GM12878 (cell line): ENCODE results near the gene CCDC70. TPM values are rescaled to one million over a fixed set of nuclear protein-coding genes. Genes with fewer than 3 reads are reported as not detected.

Experiments used
- ATAC-seq: fragments of 200-7000 bp; cut with Tn5 transposase; 3 replicates; pipeline ENCODE4 v1.9.1; 2020; ENCODE audit warnings: mild to moderate bottlenecking, moderate library complexity
- BruUV-seq: library from RNA; stranded (reverse); fragments of 400-500 nt; replicated peaks from 2 replicates; lab custom pipeline; 2021; lab: Mats Ljungman, UMichigan
- CTCF ChIA-PET: fragments of 300-600 bp; sonication (Branson Sonifier 250); formaldehyde crosslinking; extraction: SDS; loops from one replicate; lab custom pipeline; 2021; ENCODE audit warnings: inconsistent platforms; lab: Yijun Ruan, JAX
- POLR2A ChIA-PET: fragments of 350-600 bp; formaldehyde crosslinking; extraction: SDS; loops from one replicate; lab custom pipeline; 2021; ENCODE audit warnings: inconsistent platforms; lab: Charles Lee
- RAD21 ChIA-PET: fragments of 300-600 bp; sonication (Branson Sonifier 250); formaldehyde crosslinking; loops from one replicate; lab custom pipeline; 2023; ENCODE audit warnings: antibody characterized with exemption; ENCODE audit not compliant: unreplicated experiment; lab: Charles Lee
- SMC1A ChIA-PET: fragments of 300-600 bp; sonication (Branson Sonifier 250); formaldehyde crosslinking; loops from one replicate; lab custom pipeline; 2023; ENCODE audit not compliant: unreplicated experiment, uncharacterized antibody; lab: Charles Lee
- DNase-seq: peaks from one replicate; pipeline ENCODE4 v3.0.0-alpha.2; 2011; ENCODE audit warnings: low read depth, low spot score
- FAIRE-seq: peaks from 3 replicates; lab custom pipeline; 2011; peaks lifted over from hg19 to GRCh38; lab: Jason Lieb, UNC
- H2AFZ ChIP-seq: 2 replicates; pipeline ENCODE4 v1.6.0; 2011; ENCODE audit warnings: low read depth, low read length, control low read depth; ENCODE audit not compliant: control insufficient read depth
- H3K27ac ChIP-seq: 2 replicates; pipeline ENCODE4 v1.5.1; 2011; ENCODE audit warnings: control low read depth; ENCODE audit not compliant: control insufficient read depth, insufficient read depth
- H3K27me3 ChIP-seq, 2 experiments: replicated peaks in 1 of 2; 2 replicates each; pipeline versions ENCODE4 v1.6.0 to v1.6.1; 2011; ENCODE audit warnings: low read length in 1 of 2; ENCODE audit not compliant: control insufficient read depth in 2 of 2, insufficient read depth in 2 of 2
- H3K36me3 ChIP-seq, 2 experiments: 2 replicates each; pipeline ENCODE4 v1.5.1; 2011; ENCODE audit warnings: low read length in 1 of 2; ENCODE audit not compliant: control insufficient read depth in 2 of 2, insufficient read depth in 2 of 2
- H3K4me1 ChIP-seq: 2 replicates; pipeline ENCODE4 v1.6.1; 2011; ENCODE audit warnings: mild to moderate bottlenecking, low read length, moderate library complexity, mixed read lengths; ENCODE audit not compliant: control insufficient read depth, insufficient read depth
- H3K4me2 ChIP-seq: 2 replicates; pipeline ENCODE4 v1.6.0; 2011; ENCODE audit warnings: control low read depth; ENCODE audit not compliant: control insufficient read depth, insufficient read depth
- H3K4me3 ChIP-seq: fragments of 200-600 bp; sonication (generic); 2 replicates; pipeline ENCODE4 v1.5.1; 2016
- H3K79me2 ChIP-seq: 2 replicates; pipeline ENCODE4 v1.6.0; 2011; ENCODE audit warnings: low read length; ENCODE audit not compliant: control insufficient read depth, insufficient read depth
- H3K9ac ChIP-seq: 2 replicates; pipeline ENCODE4 v1.8.0; 2011; ENCODE audit warnings: low read length, control low read depth, mixed read lengths; ENCODE audit not compliant: control insufficient read depth, insufficient read depth
- H3K9me3 ChIP-seq: replicated peaks from 3 replicates; pipeline ENCODE4 v1.5.1; 2011; ENCODE audit warnings: mild to moderate bottlenecking, low read length; ENCODE audit not compliant: control insufficient read depth, insufficient read depth
- H4K20me1 ChIP-seq: 2 replicates; pipeline ENCODE4 v1.6.0; 2011; ENCODE audit not compliant: control insufficient read depth, insufficient read depth
- CBX5 ChIP-seq: sonication (generic); IDR thresholded peaks from 2 replicates; pipeline ENCODE4 v1.6.1; 2016; ENCODE audit warnings: low read depth, moderate library complexity, mild to moderate bottlenecking, inconsistent platforms
- IKZF1 ChIP-seq: fragments of 450-650 bp; conservative IDR thresholded peaks from 2 replicates; pipeline ENCODE4 v1.6.1; 2017; ENCODE audit warnings: antibody characterized with exemption, mild to moderate bottlenecking
- KAT2A ChIP-seq: conservative IDR thresholded peaks from 2 replicates; pipeline ENCODE4 v1.6.1; 2011; ENCODE audit warnings: low read depth, low read length; ENCODE audit not compliant: control insufficient read depth
- KDM1A ChIP-seq: fragments of 200-600 bp; sonication (generic); IDR thresholded peaks from 2 replicates; pipeline ENCODE4 v1.6.1; 2016; ENCODE audit warnings: borderline replicate concordance
- MTA2 ChIP-seq: fragments of 450-650 bp; IDR thresholded peaks from 2 replicates; pipeline ENCODE4 v1.6.1; 2016; ENCODE audit warnings: low read depth, mild to moderate bottlenecking, moderate library complexity
- NBN ChIP-seq: fragments of 450-650 bp; IDR thresholded peaks from 2 replicates; pipeline ENCODE4 v1.6.1; 2016
- NR2C1 ChIP-seq: fragments of 450-650 bp; IDR thresholded peaks from 2 replicates; pipeline ENCODE4 v1.6.1; 2017; ENCODE audit warnings: antibody characterized with exemption, mild to moderate bottlenecking, moderate library complexity
- POLR2AphosphoS5 ChIP-seq: IDR thresholded peaks from 2 replicates; pipeline ENCODE4 v1.6.1; 2011; ENCODE audit warnings: mild to moderate bottlenecking, low read length, inconsistent platforms
- POU2F2 ChIP-seq: IDR thresholded peaks from 3 replicates; pipeline ENCODE4 v1.6.1; 2011; ENCODE audit warnings: low read depth, mild to moderate bottlenecking, low read length, borderline replicate concordance
- SIN3A ChIP-seq: IDR thresholded peaks from 2 replicates; pipeline ENCODE4 v1.6.1; 2012; ENCODE audit warnings: low read depth, low read length, improper control_type of control experiment
- WGBS: methylation state at CpG from one replicate; pipeline ENCODE4 v1.1.6; 2016; ENCODE audit warnings: low lambda C conversion rate; ENCODE audit not compliant: insufficient replicate concordance, insufficient coverage; ENCODE audit errors: missing lambda C conversion rate; 5-methylcytosine and 5-hydroxymethylcytosine counted together
- in situ Hi-C: fragments of 300-500 bp; cut with MboI; formaldehyde crosslinking; loops from 9 replicates; pipeline ENCODE4 v1.14.3; 2018; ENCODE audit warnings: mixed read lengths
- intact Hi-C: fragments of 100-400 bp; cut with micrococcal nuclease; formaldehyde crosslinking; loops from one replicate; pipeline ENCODE4 v1.14.2; 2022; ENCODE audit not compliant: unreplicated experiment
- polyA plus RNA-seq, 11 experiments: library from polyadenylated mRNA; depleted of rRNA in 4 of 11; unstranded in 6 of 11; stranded (reverse) in 5 of 11; fragments of >200 nt; fragmentation: Nextera tagmentation in 4 of 11; fragmentation: Illumina TruSeq in 1 of 11; extraction: Ambion mirVana in 4 of 11; extraction: Trizol in 1 of 11; gene quantifications; 1 replicate in 1 of 11; 2 replicates in 10 of 11; pipeline versions ENCODE4 v1.2.1 to v1.2.3, GENCODE V29; 2011 to 2016; ENCODE audit warnings: inconsistent platforms in 2 of 11, missing spikeins in 2 of 11, low read depth in 1 of 11
- total RNA-seq, 4 experiments: library from RNA; depleted of rRNA in 3 of 4; stranded (reverse); fragments of >200 nt in 3 of 4; fragmentation: Illumina TruSeq in 1 of 4; extraction: Trizol in 1 of 4; gene quantifications; 2 replicates each; pipeline versions ENCODE4 v1.2.1 to v1.2.3, GENCODE V29; 2013 to 2021
- TF ChIP-seq, protein P1 (sequence below): fragments of 450-650 bp; IDR thresholded peaks from 2 replicates; pipeline ENCODE4 v1.6.1; 2016; ENCODE audit warnings: mild to moderate bottlenecking
- TF ChIP-seq, protein P2 (sequence below): IDR thresholded peaks from 2 replicates; pipeline ENCODE4 v1.6.1; 2012; ENCODE audit warnings: low read length, inconsistent platforms
- TF ChIP-seq, protein P3 (sequence below): IDR thresholded peaks from 2 replicates; pipeline ENCODE4 v1.6.1; 2012; ENCODE audit warnings: low read depth, low read length, improper control_type of control experiment

The CCDC70 gene
- total and polyA plus RNA-seq, 10 of the 15 experiments (the other 5 are each of a cell fraction or from before 2014, with no cell fraction given) = not detected

DNA sequence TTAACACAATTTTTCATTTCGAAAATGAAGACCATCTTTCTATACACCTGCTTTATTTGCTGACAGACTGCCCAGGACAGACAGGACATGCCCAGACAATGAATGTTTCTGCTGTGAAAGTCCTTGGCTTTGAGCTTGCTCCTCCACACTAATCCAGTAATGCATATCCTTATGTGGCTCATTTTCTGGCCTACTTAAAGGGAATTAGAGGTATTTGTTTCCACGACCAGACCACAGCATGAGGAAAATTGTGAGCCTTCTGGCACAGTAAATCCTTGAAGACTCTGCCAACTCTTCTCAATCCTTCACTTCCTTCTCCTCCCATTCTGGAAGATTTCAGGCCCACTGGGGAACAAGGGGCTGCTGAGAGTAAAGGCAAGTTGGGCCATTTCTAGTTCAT, 25.7 kb downstream of the CCDC70 start:
- H3K4me1 ChIP-seq = no peaks in the 10 kb centered on the region
- H3K9ac ChIP-seq = no peak overlapping the region
- peaks cover 2% of the 10 kb centered on the region; the same call in 1 of the 3 replicates for H3K9me3 ChIP-seq
- H3K27ac ChIP-seq = no peak overlapping the region
- no peak overlapping the region for H3K4me2 ChIP-seq
- intact Hi-C loops = no loop called here
- H4K20me1 ChIP-seq = no peaks in the 10 kb centered on the region
- ChIA-PET RAD21 (no interaction called here), SMC1A (no interaction called here), CTCF (interaction anchor here (2.2 kb wide), 1 partner anchor 240 kb away, joined by 7 read pairs; no protein-coding TSS in a partner anchor), POLR2A (no interaction called here)
- FAIRE-seq (no peak), DNase-seq (no peak), ATAC-seq (no peak)
- H3K4me3 ChIP-seq = no peak overlapping the region
- H3K27me3 ChIP-seq = 0 out of 4 replicates have a peak, but pooled peaks cover 0 to 6% of the 10 kb centered on the region in 2 experiments
- TF ChIP-seq KAT2A = no peak
- no peak for TF ChIP-seq CBX5
- no peak for TF ChIP-seq POU2F2
- no peak for TF ChIP-seq NBN
- no peak for TF ChIP-seq NR2C1
- TF ChIP-seq, protein P1, sequence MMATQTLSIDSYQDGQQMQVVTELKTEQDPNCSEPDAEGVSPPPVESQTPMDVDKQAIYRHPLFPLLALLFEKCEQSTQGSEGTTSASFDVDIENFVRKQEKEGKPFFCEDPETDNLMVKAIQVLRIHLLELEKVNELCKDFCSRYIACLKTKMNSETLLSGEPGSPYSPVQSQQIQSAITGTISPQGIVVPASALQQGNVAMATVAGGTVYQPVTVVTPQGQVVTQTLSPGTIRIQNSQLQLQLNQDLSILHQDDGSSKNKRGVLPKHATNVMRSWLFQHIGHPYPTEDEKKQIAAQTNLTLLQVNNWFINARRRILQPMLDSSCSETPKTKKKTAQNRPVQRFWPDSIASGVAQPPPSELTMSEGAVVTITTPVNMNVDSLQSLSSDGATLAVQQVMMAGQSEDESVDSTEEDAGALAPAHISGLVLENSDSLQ = no peak
- no peak for TF ChIP-seq IKZF1
- TF ChIP-seq SIN3A = no peak
- TF ChIP-seq MTA2 = no peak
- TF ChIP-seq, protein P2, sequence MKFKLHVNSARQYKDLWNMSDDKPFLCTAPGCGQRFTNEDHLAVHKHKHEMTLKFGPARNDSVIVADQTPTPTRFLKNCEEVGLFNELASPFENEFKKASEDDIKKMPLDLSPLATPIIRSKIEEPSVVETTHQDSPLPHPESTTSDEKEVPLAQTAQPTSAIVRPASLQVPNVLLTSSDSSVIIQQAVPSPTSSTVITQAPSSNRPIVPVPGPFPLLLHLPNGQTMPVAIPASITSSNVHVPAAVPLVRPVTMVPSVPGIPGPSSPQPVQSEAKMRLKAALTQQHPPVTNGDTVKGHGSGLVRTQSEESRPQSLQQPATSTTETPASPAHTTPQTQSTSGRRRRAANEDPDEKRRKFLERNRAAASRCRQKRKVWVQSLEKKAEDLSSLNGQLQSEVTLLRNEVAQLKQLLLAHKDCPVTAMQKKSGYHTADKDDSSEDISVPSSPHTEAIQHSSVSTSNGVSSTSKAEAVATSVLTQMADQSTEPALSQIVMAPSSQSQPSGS = no peak
- no peak for TF ChIP-seq KDM1A
- TF ChIP-seq, protein P3, sequence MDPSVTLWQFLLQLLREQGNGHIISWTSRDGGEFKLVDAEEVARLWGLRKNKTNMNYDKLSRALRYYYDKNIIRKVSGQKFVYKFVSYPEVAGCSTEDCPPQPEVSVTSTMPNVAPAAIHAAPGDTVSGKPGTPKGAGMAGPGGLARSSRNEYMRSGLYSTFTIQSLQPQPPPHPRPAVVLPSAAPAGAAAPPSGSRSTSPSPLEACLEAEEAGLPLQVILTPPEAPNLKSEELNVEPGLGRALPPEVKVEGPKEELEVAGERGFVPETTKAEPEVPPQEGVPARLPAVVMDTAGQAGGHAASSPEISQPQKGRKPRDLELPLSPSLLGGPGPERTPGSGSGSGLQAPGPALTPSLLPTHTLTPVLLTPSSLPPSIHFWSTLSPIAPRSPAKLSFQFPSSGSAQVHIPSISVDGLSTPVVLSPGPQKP = no peak
- no peak for TF ChIP-seq POLR2AphosphoS5
- WGBS = 4% methylated on average over 2 of the region's 2 CpGs
- H3K36me3 ChIP-seq = no peaks in the 10 kb centered on the region
- BruUV-seq = no TSS peak
- in situ Hi-C loops = no loop called here
- no peak overlapping the region for H2AFZ ChIP-seq
- no peaks in the 10 kb centered on the region for H3K79me2 ChIP-seq
